Astrocyte (in vitro differentiated cells and primary cell): Measurements from ENCODE around the gene CBX8.

Source experiments
- CTCF ChIP-seq: IDR thresholded peaks from 2 replicates; pipeline ENCODE4 v1.5.1; 2011; ENCODE audit warnings: low read depth, mild to moderate bottlenecking, inconsistent platforms, low read length, moderate library complexity; ENCODE audit not compliant: insufficient read depth
- EZH2 ChIP-seq: IDR thresholded peaks from 2 replicates; pipeline ENCODE4 v1.6.1; 2012; ENCODE audit warnings: mild to moderate bottlenecking, low read length, inconsistent platforms; ENCODE audit not compliant: insufficient read depth

GRCh38 chr17:79830303-79830702 lies 33.4 kb upstream of the CBX8 start:
- TF ChIP-seq CTCF: no peak
- TF ChIP-seq EZH2: no peak
